Lower leg skin (tissue), 3 donors: ENCODE data around the gene FAM200B.

ENCODE experiments used
- POLR2A ChIP-seq, 2 donors: fragments of 450-650 bp; IDR thresholded peaks; one replicate each; pipeline ENCODE4 v1.6.1; 2016 to 2017; ENCODE audit warnings: antibody characterized with exemption in 2 of 2, mild to moderate bottlenecking in 1 of 2, moderate library complexity in 1 of 2
- TF ChIP-seq, protein P1 (sequence below), 3 donors: fragments of 450-650 bp; IDR thresholded peaks; one replicate each; pipeline ENCODE4 v1.5.1; 2016; ENCODE audit warnings: antibody characterized with exemption in 3 of 3, mild to moderate bottlenecking in 3 of 3, moderate library complexity in 2 of 3

DNA sequence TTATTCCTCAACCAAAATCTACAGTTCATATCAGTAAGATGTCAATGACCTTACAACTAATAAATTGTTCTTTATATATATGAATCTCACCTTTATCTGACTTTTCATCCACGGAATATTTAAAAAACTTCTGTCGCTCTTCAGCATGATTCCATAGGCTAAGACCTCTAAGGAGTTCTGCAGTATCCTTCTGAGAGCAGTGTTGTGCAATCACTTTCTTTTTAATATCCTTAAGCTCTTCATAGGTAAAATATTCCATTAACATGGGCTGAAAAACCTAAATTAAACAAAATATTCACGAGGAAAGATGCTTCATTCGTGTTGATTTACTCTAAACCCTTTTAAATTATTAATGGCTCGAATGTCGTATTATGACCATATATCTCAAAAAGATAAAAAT is 43.2 kb upstream of the FAM200B start:
- TF ChIP-seq, protein P1, sequence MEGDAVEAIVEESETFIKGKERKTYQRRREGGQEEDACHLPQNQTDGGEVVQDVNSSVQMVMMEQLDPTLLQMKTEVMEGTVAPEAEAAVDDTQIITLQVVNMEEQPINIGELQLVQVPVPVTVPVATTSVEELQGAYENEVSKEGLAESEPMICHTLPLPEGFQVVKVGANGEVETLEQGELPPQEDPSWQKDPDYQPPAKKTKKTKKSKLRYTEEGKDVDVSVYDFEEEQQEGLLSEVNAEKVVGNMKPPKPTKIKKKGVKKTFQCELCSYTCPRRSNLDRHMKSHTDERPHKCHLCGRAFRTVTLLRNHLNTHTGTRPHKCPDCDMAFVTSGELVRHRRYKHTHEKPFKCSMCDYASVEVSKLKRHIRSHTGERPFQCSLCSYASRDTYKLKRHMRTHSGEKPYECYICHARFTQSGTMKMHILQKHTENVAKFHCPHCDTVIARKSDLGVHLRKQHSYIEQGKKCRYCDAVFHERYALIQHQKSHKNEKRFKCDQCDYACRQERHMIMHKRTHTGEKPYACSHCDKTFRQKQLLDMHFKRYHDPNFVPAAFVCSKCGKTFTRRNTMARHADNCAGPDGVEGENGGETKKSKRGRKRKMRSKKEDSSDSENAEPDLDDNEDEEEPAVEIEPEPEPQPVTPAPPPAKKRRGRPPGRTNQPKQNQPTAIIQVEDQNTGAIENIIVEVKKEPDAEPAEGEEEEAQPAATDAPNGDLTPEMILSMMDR (IDR thresholded peaks at IDR 0.05), result no peak
- TF ChIP-seq POLR2A (IDR thresholded peaks at IDR 0.05), result no peak
